HepG2 (cell line): ENCODE data around the gene HEXIM1. TPM values are rescaled to one million over a fixed set of nuclear protein-coding genes. Genes with fewer than 3 reads are reported as not detected.

Experiments
- ATM ChIP-seq: fragments of 450-650 bp; IDR thresholded peaks from 2 replicates; pipeline ENCODE4 v1.7.1; 2017; ENCODE audit warnings: mild to moderate bottlenecking, borderline replicate concordance
- KDM2A ChIP-seq: sonication (generic); formaldehyde crosslinking; IDR thresholded peaks from 2 replicates; pipeline ENCODE4 v1.4.0; 2020; ENCODE audit warnings: low read depth, missing genetic modification reagents, borderline replicate concordance
- SMAD9 ChIP-seq: sonication (generic); formaldehyde crosslinking; IDR thresholded peaks from 2 replicates; pipeline ENCODE4 v1.5.1; 2020; ENCODE audit warnings: mild to moderate bottlenecking, missing genetic modification reagents
- ZFP62 ChIP-seq: sonication (generic); formaldehyde crosslinking; IDR thresholded peaks from 2 replicates; pipeline ENCODE4 v1.4.0; 2020; ENCODE audit warnings: missing genetic modification reagents
- ZNF136 ChIP-seq: sonication (generic); formaldehyde crosslinking; IDR thresholded peaks from 2 replicates; pipeline ENCODE4 v1.8.1; 2022; ENCODE audit warnings: low read depth, mild to moderate bottlenecking, moderate library complexity, missing genetic modification reagents
- ZNF781 ChIP-seq: sonication (generic); formaldehyde crosslinking; IDR thresholded peaks from 2 replicates; pipeline ENCODE4 v1.5.1; 2020; ENCODE audit warnings: borderline replicate concordance, mild to moderate bottlenecking, missing genetic modification reagents; ENCODE audit errors: not compliant biosample characterization
- polyA plus RNA-seq, 8 experiments: library from polyadenylated mRNA; depleted of rRNA in 3 of 8; stranded (reverse) in 7 of 8; unstranded in 1 of 8; fragments of >200 nt; fragmentation: Illumina TruSeq in 4 of 8; extraction: Trizol in 4 of 8; gene quantifications; 2 replicates each; pipeline versions ENCODE4 v1.2.1 to v1.2.3, GENCODE V29; 2011 to 2016; ENCODE audit warnings: low read depth in 4 of 8, missing spikeins in 1 of 8, mixed read lengths in 1 of 8; ENCODE audit not compliant: insufficient read depth in 1 of 8
- total RNA-seq, 5 experiments: library from RNA; depleted of rRNA; stranded (reverse); fragments of >200 nt; fragmentation: Illumina TruSeq; extraction: Trizol; gene quantifications; 2 replicates each; pipeline ENCODE4 v1.2.3, GENCODE V29; 2016; ENCODE audit warnings: low read depth in 1 of 5
- TF ChIP-seq, protein P1 (sequence below): sonication (generic); formaldehyde crosslinking; IDR thresholded peaks from 2 replicates; pipeline ENCODE4 v1.4.0; 2020; ENCODE audit warnings: missing genetic modification reagents
- TF ChIP-seq, protein P2 (sequence below): sonication (generic); formaldehyde crosslinking; IDR thresholded peaks from 2 replicates; pipeline ENCODE4 v1.9.0; 2021; ENCODE audit warnings: mild to moderate bottlenecking, missing genetic modification reagents
- TF ChIP-seq, protein P3 (sequence below): conservative IDR thresholded peaks from 2 replicates; pipeline ENCODE4 v1.6.1; 2018; ENCODE audit warnings: missing genetic modification reagents
- TF ChIP-seq, protein P4 (sequence below): sonication (generic); formaldehyde crosslinking; IDR thresholded peaks from 2 replicates; pipeline ENCODE4 v1.5.0; 2020; ENCODE audit warnings: mild to moderate bottlenecking, low read depth, missing genetic modification reagents, borderline replicate concordance
- TF ChIP-seq, protein P5 (sequence below): sonication (generic); formaldehyde crosslinking; IDR thresholded peaks from 2 replicates; pipeline ENCODE4 v1.5.0; 2020; ENCODE audit warnings: missing genetic modification reagents, mild to moderate bottlenecking, borderline replicate concordance
- TF ChIP-seq, protein P6 (sequence below): sonication (generic); formaldehyde crosslinking; IDR thresholded peaks from 2 replicates; pipeline ENCODE4 v1.8.1; 2022; ENCODE audit warnings: low read depth, mild to moderate bottlenecking, missing genetic modification reagents

The HEXIM1 gene
- total and polyA plus RNA-seq, 2 of the 13 experiments (the other 11 are each of a cell fraction or from before 2014, with no cell fraction given), result 10.5 to 16.6 TPM

DNA sequence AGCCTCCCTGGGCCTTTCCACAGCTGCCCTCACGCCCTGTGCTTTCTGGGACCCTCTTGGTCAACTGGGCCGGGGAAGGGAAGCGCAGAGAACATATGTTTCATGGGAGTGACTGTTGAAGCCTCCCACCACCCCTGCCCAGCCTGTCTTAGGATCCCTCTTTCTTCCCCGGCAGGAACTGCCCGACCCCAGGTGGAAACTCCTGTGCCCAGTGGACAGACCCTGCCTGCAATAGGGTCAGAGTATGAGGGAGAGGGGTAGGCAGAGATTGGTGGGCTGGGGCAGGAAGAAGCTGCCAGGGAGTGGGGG lies 23.9 kb downstream of the HEXIM1 start (continued):
- TF ChIP-seq, protein P1, sequence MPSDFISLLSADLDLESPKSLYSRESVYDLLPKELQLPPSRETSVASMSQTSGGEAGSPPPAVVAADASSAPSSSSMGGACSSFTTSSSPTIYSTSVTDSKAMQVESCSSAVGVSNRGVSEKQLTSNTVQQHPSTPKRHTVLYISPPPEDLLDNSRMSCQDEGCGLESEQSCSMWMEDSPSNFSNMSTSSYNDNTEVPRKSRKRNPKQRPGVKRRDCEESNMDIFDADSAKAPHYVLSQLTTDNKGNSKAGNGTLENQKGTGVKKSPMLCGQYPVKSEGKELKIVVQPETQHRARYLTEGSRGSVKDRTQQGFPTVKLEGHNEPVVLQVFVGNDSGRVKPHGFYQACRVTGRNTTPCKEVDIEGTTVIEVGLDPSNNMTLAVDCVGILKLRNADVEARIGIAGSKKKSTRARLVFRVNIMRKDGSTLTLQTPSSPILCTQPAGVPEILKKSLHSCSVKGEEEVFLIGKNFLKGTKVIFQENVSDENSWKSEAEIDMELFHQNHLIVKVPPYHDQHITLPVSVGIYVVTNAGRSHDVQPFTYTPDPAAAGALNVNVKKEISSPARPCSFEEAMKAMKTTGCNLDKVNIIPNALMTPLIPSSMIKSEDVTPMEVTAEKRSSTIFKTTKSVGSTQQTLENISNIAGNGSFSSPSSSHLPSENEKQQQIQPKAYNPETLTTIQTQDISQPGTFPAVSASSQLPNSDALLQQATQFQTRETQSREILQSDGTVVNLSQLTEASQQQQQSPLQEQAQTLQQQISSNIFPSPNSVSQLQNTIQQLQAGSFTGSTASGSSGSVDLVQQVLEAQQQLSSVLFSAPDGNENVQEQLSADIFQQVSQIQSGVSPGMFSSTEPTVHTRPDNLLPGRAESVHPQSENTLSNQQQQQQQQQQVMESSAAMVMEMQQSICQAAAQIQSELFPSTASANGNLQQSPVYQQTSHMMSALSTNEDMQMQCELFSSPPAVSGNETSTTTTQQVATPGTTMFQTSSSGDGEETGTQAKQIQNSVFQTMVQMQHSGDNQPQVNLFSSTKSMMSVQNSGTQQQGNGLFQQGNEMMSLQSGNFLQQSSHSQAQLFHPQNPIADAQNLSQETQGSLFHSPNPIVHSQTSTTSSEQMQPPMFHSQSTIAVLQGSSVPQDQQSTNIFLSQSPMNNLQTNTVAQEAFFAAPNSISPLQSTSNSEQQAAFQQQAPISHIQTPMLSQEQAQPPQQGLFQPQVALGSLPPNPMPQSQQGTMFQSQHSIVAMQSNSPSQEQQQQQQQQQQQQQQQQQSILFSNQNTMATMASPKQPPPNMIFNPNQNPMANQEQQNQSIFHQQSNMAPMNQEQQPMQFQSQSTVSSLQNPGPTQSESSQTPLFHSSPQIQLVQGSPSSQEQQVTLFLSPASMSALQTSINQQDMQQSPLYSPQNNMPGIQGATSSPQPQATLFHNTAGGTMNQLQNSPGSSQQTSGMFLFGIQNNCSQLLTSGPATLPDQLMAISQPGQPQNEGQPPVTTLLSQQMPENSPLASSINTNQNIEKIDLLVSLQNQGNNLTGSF, result no peak
- no peak for TF ChIP-seq KDM2A (CRISPR knock-in tag)
- TF ChIP-seq SMAD9 (CRISPR knock-in tag), result no peak
- no peak for TF ChIP-seq ZFP62
- TF ChIP-seq, protein P2, sequence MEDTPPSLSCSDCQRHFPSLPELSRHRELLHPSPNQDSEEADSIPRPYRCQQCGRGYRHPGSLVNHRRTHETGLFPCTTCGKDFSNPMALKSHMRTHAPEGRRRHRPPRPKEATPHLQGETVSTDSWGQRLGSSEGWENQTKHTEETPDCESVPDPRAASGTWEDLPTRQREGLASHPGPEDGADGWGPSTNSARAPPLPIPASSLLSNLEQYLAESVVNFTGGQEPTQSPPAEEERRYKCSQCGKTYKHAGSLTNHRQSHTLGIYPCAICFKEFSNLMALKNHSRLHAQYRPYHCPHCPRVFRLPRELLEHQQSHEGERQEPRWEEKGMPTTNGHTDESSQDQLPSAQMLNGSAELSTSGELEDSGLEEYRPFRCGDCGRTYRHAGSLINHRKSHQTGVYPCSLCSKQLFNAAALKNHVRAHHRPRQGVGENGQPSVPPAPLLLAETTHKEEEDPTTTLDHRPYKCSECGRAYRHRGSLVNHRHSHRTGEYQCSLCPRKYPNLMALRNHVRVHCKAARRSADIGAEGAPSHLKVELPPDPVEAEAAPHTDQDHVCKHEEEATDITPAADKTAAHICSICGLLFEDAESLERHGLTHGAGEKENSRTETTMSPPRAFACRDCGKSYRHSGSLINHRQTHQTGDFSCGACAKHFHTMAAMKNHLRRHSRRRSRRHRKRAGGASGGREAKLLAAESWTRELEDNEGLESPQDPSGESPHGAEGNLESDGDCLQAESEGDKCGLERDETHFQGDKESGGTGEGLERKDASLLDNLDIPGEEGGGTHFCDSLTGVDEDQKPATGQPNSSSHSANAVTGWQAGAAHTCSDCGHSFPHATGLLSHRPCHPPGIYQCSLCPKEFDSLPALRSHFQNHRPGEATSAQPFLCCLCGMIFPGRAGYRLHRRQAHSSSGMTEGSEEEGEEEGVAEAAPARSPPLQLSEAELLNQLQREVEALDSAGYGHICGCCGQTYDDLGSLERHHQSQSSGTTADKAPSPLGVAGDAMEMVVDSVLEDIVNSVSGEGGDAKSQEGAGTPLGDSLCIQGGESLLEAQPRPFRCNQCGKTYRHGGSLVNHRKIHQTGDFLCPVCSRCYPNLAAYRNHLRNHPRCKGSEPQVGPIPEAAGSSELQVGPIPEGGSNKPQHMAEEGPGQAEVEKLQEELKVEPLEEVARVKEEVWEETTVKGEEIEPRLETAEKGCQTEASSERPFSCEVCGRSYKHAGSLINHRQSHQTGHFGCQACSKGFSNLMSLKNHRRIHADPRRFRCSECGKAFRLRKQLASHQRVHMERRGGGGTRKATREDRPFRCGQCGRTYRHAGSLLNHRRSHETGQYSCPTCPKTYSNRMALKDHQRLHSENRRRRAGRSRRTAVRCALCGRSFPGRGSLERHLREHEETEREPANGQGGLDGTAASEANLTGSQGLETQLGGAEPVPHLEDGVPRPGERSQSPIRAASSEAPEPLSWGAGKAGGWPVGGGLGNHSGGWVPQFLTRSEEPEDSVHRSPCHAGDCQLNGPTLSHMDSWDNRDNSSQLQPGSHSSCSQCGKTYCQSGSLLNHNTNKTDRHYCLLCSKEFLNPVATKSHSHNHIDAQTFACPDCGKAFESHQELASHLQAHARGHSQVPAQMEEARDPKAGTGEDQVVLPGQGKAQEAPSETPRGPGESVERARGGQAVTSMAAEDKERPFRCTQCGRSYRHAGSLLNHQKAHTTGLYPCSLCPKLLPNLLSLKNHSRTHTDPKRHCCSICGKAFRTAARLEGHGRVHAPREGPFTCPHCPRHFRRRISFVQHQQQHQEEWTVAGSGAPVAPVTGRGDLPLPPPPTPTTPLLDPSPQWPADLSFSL, result 0 out of 2 replicates have a peak, but pooled peaks have one; percentile 15
- TF ChIP-seq, protein P3, sequence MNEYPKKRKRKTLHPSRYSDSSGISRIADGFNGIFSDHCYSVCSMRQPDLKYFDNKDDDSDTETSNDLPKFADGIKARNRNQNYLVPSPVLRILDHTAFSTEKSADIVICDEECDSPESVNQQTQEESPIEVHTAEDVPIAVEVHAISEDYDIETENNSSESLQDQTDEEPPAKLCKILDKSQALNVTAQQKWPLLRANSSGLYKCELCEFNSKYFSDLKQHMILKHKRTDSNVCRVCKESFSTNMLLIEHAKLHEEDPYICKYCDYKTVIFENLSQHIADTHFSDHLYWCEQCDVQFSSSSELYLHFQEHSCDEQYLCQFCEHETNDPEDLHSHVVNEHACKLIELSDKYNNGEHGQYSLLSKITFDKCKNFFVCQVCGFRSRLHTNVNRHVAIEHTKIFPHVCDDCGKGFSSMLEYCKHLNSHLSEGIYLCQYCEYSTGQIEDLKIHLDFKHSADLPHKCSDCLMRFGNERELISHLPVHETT (CRISPR knock-in tag), result no peak
- TF ChIP-seq, protein P4, sequence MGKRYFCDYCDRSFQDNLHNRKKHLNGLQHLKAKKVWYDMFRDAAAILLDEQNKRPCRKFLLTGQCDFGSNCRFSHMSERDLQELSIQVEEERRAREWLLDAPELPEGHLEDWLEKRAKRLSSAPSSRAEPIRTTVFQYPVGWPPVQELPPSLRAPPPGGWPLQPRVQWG (CRISPR knock-in tag), result no peak
- no peak for TF ChIP-seq ATM
- TF ChIP-seq ZNF136 (CRISPR knock-in tag), result no peak; the same call in 1 of the 2 replicates
- TF ChIP-seq ZNF781 (CRISPR knock-in tag), result no peak
- TF ChIP-seq, protein P5, sequence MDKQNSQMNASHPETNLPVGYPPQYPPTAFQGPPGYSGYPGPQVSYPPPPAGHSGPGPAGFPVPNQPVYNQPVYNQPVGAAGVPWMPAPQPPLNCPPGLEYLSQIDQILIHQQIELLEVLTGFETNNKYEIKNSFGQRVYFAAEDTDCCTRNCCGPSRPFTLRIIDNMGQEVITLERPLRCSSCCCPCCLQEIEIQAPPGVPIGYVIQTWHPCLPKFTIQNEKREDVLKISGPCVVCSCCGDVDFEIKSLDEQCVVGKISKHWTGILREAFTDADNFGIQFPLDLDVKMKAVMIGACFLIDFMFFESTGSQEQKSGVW, result no peak
- TF ChIP-seq, protein P6, sequence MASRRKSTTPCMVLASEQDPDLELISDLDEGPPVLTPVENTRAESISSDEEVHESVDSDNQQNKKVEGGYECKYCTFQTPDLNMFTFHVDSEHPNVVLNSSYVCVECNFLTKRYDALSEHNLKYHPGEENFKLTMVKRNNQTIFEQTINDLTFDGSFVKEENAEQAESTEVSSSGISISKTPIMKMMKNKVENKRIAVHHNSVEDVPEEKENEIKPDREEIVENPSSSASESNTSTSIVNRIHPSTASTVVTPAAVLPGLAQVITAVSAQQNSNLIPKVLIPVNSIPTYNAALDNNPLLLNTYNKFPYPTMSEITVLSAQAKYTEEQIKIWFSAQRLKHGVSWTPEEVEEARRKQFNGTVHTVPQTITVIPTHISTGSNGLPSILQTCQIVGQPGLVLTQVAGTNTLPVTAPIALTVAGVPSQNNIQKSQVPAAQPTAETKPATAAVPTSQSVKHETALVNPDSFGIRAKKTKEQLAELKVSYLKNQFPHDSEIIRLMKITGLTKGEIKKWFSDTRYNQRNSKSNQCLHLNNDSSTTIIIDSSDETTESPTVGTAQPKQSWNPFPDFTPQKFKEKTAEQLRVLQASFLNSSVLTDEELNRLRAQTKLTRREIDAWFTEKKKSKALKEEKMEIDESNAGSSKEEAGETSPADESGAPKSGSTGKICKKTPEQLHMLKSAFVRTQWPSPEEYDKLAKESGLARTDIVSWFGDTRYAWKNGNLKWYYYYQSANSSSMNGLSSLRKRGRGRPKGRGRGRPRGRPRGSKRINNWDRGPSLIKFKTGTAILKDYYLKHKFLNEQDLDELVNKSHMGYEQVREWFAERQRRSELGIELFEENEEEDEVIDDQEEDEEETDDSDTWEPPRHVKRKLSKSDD, result no peak
